ENCODE results near the gene ZNF490.

ZNF490 gene

GRCh38 chr19:12543855-12544254 lies 66.8 kb downstream of the ZNF490 start:
- DNase-seq, result no peak

All from stimulated activated naive CD4-positive, alpha-beta T cell (primary cell).